ENCODE measurements around the gene VARS2.

Gene VARS2

DNA sequence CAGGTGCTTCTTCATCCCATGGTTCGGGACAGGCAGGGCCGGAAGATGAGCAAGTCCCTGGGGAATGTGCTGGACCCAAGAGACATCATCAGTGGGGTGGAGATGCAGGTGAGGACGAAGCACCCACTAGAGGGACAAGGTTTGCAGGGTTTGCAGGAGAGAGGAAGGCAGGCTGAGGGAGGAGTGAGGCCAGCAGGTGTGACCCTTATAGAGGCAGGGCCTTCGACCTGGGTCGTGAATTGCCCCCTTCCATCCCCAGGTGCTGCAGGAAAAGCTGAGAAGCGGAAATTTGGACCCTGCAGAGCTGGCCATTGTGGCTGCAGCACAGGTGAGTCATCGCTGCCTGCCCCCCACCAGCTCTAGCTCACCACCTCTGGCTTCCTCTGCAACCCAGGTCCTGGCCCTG, 8.4 kb downstream of the VARS2 start:
- TF ChIP-seq, protein P1, sequence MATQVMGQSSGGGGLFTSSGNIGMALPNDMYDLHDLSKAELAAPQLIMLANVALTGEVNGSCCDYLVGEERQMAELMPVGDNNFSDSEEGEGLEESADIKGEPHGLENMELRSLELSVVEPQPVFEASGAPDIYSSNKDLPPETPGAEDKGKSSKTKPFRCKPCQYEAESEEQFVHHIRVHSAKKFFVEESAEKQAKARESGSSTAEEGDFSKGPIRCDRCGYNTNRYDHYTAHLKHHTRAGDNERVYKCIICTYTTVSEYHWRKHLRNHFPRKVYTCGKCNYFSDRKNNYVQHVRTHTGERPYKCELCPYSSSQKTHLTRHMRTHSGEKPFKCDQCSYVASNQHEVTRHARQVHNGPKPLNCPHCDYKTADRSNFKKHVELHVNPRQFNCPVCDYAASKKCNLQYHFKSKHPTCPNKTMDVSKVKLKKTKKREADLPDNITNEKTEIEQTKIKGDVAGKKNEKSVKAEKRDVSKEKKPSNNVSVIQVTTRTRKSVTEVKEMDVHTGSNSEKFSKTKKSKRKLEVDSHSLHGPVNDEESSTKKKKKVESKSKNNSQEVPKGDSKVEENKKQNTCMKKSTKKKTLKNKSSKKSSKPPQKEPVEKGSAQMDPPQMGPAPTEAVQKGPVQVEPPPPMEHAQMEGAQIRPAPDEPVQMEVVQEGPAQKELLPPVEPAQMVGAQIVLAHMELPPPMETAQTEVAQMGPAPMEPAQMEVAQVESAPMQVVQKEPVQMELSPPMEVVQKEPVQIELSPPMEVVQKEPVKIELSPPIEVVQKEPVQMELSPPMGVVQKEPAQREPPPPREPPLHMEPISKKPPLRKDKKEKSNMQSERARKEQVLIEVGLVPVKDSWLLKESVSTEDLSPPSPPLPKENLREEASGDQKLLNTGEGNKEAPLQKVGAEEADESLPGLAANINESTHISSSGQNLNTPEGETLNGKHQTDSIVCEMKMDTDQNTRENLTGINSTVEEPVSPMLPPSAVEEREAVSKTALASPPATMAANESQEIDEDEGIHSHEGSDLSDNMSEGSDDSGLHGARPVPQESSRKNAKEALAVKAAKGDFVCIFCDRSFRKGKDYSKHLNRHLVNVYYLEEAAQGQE (IDR thresholded peaks at IDR 0.05; ENCODE audit: low read depth), result no peak
- TF ChIP-seq NFIC (IDR thresholded peaks at IDR 0.05), result no peak
- TF ChIP-seq YY1 (IDR thresholded peaks at IDR 0.05; ENCODE audit: low read depth), result no peak
- no peak for TF ChIP-seq EP300 (IDR thresholded peaks at IDR 0.05; ENCODE audit: borderline replicate concordance)
- no peak for TF ChIP-seq CEBPB (IDR thresholded peaks at IDR 0.05)
- TF ChIP-seq TEAD4 (IDR thresholded peaks at IDR 0.05), result no peak
- TF ChIP-seq TAF1 (IDR thresholded peaks at IDR 0.05; ENCODE audit: low read depth), result no peak
- TF ChIP-seq EGR1 (IDR thresholded peaks at IDR 0.05), result no peak

DNA sequence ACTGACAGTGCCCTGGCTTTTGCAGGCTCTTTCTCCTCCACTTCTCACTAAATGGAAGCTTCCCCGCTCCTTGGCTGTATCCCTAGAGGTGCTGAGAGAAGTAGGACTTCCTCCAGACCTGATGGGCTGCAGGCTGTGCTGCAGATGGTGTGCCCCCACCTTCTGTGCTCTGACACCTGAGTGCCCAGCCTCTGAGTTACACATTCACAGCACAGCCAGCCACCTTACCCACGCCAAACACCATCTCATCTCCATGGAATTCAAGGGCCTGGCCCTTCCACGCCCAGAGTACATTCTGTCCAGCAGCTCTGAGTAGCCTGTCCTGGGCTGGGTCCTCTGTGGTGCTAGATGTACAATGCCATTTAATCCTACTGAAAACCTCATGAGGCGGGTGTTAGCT, 12.6 kb downstream of the VARS2 start:
- peak; percentile 37; the same call in 1 of the 2 replicates for TF ChIP-seq TEAD4 (IDR thresholded peaks at IDR 0.05)
- TF ChIP-seq TCF12 (IDR thresholded peaks at IDR 0.05; ENCODE audit: low read depth), result no peak

DNA sequence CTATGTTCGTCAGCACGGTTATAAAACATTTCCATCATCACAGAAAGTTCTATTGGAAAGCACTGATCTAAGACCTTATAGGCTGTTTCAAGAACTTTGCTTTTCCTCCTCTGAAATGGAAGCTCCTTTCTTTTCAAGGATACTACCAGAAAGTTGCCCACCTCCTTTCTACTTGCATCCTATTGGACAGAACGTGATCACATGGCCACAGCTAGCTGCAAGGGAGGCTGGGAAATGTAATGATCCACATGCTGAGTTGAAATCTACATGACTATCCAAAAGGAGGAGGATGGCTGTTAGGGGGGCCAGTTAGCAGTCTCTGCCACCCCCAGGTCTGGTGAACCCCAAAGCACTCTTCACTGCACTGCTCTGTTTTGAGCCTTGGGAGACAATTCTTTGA, 14.6 kb downstream of the VARS2 start:
- TF ChIP-seq CREB1 (IDR thresholded peaks at IDR 0.05; ENCODE audit: low read depth), result no peak
- TF ChIP-seq, protein P2, sequence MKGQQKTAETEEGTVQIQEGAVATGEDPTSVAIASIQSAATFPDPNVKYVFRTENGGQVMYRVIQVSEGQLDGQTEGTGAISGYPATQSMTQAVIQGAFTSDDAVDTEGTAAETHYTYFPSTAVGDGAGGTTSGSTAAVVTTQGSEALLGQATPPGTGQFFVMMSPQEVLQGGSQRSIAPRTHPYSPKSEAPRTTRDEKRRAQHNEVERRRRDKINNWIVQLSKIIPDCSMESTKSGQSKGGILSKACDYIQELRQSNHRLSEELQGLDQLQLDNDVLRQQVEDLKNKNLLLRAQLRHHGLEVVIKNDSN (IDR thresholded peaks at IDR 0.05), result peak; percentile 69; the same call in 1 of the 2 replicates
- TF ChIP-seq EGR1 (IDR thresholded peaks at IDR 0.05), result no peak

DNA sequence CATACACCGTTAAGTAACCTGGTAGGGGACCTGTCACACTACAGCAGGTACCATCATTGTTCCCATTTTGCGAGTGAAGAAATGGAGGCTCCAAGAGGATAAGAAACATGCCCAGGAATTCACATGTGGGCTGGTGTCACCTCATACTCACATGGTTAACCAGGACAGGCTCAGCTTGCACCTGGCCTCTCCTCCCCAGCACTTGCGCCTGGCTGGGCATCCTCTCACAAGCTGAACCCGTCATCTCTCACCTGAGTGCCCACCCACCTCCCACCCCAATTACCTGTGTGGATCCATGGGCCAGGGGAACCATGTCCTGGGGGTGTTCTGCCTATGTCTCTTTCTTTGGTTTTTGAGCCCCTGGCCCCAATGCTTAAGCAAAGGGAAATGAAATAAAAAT, 16.5 kb downstream of the VARS2 start:
- TF ChIP-seq, protein P3, sequence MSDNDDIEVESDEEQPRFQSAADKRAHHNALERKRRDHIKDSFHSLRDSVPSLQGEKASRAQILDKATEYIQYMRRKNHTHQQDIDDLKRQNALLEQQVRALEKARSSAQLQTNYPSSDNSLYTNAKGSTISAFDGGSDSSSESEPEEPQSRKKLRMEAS (IDR thresholded peaks at IDR 0.05), result no peak
- TF ChIP-seq, protein P2 (IDR thresholded peaks at IDR 0.05), result no peak
- no peak for TF ChIP-seq YY1 (IDR thresholded peaks at IDR 0.05; ENCODE audit: low read depth)

DNA sequence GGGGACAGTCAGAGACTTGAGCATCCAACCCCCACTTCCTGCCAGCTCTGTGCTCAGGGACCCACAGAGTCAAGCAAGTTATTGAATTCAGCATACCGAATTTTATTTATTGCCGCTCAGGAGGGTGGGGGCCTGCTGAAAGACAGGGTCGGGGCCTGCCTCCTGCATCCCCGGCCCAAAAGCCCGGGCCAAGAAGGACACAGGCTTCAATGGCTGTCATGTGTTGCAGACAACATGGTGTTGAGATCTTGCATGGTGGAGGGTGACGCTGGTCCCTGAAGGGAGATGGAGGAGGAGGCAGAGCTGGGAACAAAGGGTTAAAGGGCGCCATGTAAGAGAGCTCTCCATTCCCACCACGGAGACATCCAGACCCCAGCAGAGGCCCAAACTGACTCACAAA, 17.2 kb downstream of the VARS2 start:
- no peak for TF ChIP-seq RAD21 (IDR thresholded peaks at IDR 0.05; ENCODE audit: low read depth)
- TF ChIP-seq, protein P1 (IDR thresholded peaks at IDR 0.05; ENCODE audit: low read depth), result no peak
- no peak for TF ChIP-seq YY1 (IDR thresholded peaks at IDR 0.05; ENCODE audit: low read depth)
- TF ChIP-seq NFIC (IDR thresholded peaks at IDR 0.05), result no peak
- no peak for TF ChIP-seq CREB1 (IDR thresholded peaks at IDR 0.05; ENCODE audit: low read depth)
- no peak for TF ChIP-seq CEBPB (IDR thresholded peaks at IDR 0.05)
- TF ChIP-seq ZBTB7A (IDR thresholded peaks at IDR 0.05; ENCODE audit: low read depth), result no peak
- TF ChIP-seq TEAD4 (IDR thresholded peaks at IDR 0.05), result no peak
- TF ChIP-seq TAF1 (IDR thresholded peaks at IDR 0.05; ENCODE audit: low read depth), result no peak
- no peak for TF ChIP-seq EP300 (IDR thresholded peaks at IDR 0.05; ENCODE audit: borderline replicate concordance)
- TF ChIP-seq, protein P3 (IDR thresholded peaks at IDR 0.05), result no peak
- TF ChIP-seq FOXM1 (IDR thresholded peaks at IDR 0.05; ENCODE audit: borderline replicate concordance, low read depth), result no peak
- no peak for TF ChIP-seq TCF12 (IDR thresholded peaks at IDR 0.05; ENCODE audit: low read depth)
- TF ChIP-seq, protein P2 (IDR thresholded peaks at IDR 0.05), result no peak
- no peak for TF ChIP-seq EGR1 (IDR thresholded peaks at IDR 0.05)

DNA sequence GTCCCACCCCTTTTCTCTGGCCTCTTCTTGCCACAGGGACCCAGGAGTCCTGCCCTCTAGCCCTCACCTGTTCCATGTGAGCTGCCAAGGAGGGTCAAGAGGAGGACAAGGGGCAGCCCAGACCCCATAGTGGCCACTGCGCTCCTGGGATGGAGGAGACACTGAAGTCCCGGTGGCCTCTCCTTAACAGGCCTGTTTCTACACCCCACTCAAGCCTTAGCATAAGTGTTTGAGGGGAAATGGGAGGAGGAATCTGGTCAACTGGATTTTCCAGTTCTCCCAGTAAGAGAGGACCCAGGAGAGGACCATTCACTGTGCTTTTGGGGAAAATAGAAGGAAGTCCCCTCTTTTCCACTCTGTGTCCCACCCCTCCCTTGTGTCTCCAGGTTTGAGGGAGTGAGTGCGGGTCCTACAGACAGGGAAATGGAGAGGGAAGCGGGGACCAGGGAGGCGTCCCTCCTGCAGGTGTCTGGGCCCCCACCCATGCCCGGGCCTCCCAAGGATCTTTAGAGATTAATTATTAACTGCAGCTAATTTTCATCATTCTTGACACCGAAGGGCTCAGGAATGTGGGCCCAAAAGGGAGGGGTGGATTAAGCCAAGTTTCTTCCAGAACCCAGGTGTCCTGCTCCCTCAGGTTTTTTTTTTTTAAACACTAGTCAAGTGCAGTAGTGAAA, 18.1 kb downstream of the VARS2 start, which contains the start of gene SFTA2:
Gene SFTA2, minus strand, starts transcription at position 202 of the 677 bp plus-strand sequence. Its CDS starts 74 bp downstream, at position 128.
- TF ChIP-seq CEBPB (IDR thresholded peaks at IDR 0.05) (no peak), RAD21 (IDR thresholded peaks at IDR 0.05; ENCODE audit: low read depth) (no peak), YY1 (IDR thresholded peaks at IDR 0.05; ENCODE audit: low read depth) (no peak)
- TF ChIP-seq, protein P1 (IDR thresholded peaks at IDR 0.05; ENCODE audit: low read depth), result no peak
- TF ChIP-seq, protein P2 (IDR thresholded peaks at IDR 0.05), result no peak

Measured in Ishikawa (cell line).